MM.1S (cell line): ENCODE results near the gene MAP4K3.

Source experiments
- EZH2phosphoT487 ChIP-seq: fragments of 300-600 bp; sonication (generic); IDR thresholded peaks from 2 replicates; pipeline ENCODE4 v1.6.1; 2018; ENCODE audit warnings: antibody characterized with exemption, low read length
- TF ChIP-seq, protein P1 (sequence below): fragments of 300-600 bp; sonication (generic); IDR thresholded peaks from 2 replicates; pipeline ENCODE4 v1.5.1; 2016; ENCODE audit warnings: antibody characterized with exemption, low read length, mixed read lengths

DNA sequence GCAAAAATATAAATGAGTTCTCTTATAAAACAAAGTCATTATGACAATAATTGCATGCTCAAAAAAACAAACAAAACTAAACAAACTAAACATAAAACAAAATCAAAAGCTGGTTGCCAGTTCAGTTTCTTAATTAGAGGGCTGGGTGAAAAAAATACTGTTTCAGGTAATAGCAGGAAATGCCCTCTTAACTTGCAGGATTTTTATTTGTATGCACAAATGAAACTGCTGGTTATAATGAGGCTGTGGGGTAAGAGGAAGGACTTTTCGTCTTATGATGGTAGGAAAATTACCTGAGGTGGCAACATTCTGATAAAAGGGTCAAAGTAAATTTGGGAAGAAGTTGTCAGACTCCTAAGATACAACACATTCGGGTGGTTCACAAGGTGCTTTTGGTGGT is 171.8 kb downstream of the MAP4K3 start:
- TF ChIP-seq, protein P1, sequence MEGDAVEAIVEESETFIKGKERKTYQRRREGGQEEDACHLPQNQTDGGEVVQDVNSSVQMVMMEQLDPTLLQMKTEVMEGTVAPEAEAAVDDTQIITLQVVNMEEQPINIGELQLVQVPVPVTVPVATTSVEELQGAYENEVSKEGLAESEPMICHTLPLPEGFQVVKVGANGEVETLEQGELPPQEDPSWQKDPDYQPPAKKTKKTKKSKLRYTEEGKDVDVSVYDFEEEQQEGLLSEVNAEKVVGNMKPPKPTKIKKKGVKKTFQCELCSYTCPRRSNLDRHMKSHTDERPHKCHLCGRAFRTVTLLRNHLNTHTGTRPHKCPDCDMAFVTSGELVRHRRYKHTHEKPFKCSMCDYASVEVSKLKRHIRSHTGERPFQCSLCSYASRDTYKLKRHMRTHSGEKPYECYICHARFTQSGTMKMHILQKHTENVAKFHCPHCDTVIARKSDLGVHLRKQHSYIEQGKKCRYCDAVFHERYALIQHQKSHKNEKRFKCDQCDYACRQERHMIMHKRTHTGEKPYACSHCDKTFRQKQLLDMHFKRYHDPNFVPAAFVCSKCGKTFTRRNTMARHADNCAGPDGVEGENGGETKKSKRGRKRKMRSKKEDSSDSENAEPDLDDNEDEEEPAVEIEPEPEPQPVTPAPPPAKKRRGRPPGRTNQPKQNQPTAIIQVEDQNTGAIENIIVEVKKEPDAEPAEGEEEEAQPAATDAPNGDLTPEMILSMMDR = no peak
- TF ChIP-seq EZH2phosphoT487 = no peak
